Liver (tissue), 3 donors: ENCODE results near the gene ROR1.

Experiments
- CTCF ChIP-seq: fragments of 150-350 bp; IDR thresholded peaks from 2 replicates; pipeline ENCODE4 v1.5.1; 2017; ENCODE audit warnings: improper control_type of control experiment, low read depth, low read length; ENCODE audit not compliant: missing input control
- HNF4G ChIP-seq: IDR thresholded peaks from 2 replicates; pipeline ENCODE4 v1.6.1; 2016; ENCODE audit warnings: antibody characterized with exemption
- NR2F2 ChIP-seq: IDR thresholded peaks from 2 replicates; pipeline ENCODE4 v1.6.1; 2016; ENCODE audit warnings: antibody characterized with exemption
- RAD21 ChIP-seq, 2 donors: IDR thresholded peaks; 2 replicates each; pipeline ENCODE4 v1.6.1; 2016; ENCODE audit warnings: antibody characterized with exemption in 2 of 2, mild to moderate bottlenecking in 2 of 2
- SP1 ChIP-seq: IDR thresholded peaks from 2 replicates; pipeline ENCODE4 v1.6.1; 2018; ENCODE audit warnings: antibody characterized with exemption, mild to moderate bottlenecking
- donor health status: healthy.
- donor health status: healthy.

GRCh38 chr1:64084451-64084850, 310.6 kb downstream of the ROR1 start:
- TF ChIP-seq CTCF (no peak), RAD21 (IDR thresholded peaks at IDR 0.05) (no peak), HNF4G (no peak), SP1 (no peak), NR2F2 (no peak)
